GM12878 (cell line): ENCODE results near the gene TLDC2. TPM values are rescaled to one million over a fixed set of nuclear protein-coding genes. Genes with fewer than 3 reads are reported as not detected.
"Not testable (repeated sequence)": the region's sequence is repeated elsewhere in the genome, so short reads cannot be mapped to it uniquely, and the experiment has no call there.

Experiments
- ATAC-seq: fragments of 200-7000 bp; cut with Tn5 transposase; 3 replicates; pipeline ENCODE4 v1.9.1; 2020; ENCODE audit warnings: mild to moderate bottlenecking, moderate library complexity
- BruUV-seq: library from RNA; stranded (reverse); fragments of 400-500 nt; replicated peaks from 2 replicates; lab custom pipeline; 2021; lab: Mats Ljungman, UMichigan
- CTCF ChIA-PET: fragments of 300-600 bp; sonication (Branson Sonifier 250); formaldehyde crosslinking; extraction: SDS; loops from one replicate; lab custom pipeline; 2021; ENCODE audit warnings: inconsistent platforms; lab: Yijun Ruan, JAX
- POLR2A ChIA-PET: fragments of 350-600 bp; formaldehyde crosslinking; extraction: SDS; loops from one replicate; lab custom pipeline; 2021; ENCODE audit warnings: inconsistent platforms; lab: Charles Lee
- RAD21 ChIA-PET: fragments of 300-600 bp; sonication (Branson Sonifier 250); formaldehyde crosslinking; loops from one replicate; lab custom pipeline; 2023; ENCODE audit warnings: antibody characterized with exemption; ENCODE audit not compliant: unreplicated experiment; lab: Charles Lee
- SMC1A ChIA-PET: fragments of 300-600 bp; sonication (Branson Sonifier 250); formaldehyde crosslinking; loops from one replicate; lab custom pipeline; 2023; ENCODE audit not compliant: unreplicated experiment, uncharacterized antibody; lab: Charles Lee
- DNase-seq: peaks from one replicate; pipeline ENCODE4 v3.0.0-alpha.2; 2011; ENCODE audit warnings: low read depth, low spot score
- FAIRE-seq: peaks from 3 replicates; lab custom pipeline; 2011; peaks lifted over from hg19 to GRCh38; lab: Jason Lieb, UNC
- H2AFZ ChIP-seq: 2 replicates; pipeline ENCODE4 v1.6.0; 2011; ENCODE audit warnings: low read depth, low read length, control low read depth; ENCODE audit not compliant: control insufficient read depth
- H3K27ac ChIP-seq: 2 replicates; pipeline ENCODE4 v1.5.1; 2011; ENCODE audit warnings: control low read depth; ENCODE audit not compliant: control insufficient read depth, insufficient read depth
- H3K27me3 ChIP-seq, 2 experiments: replicated peaks in 1 of 2; 2 replicates each; pipeline versions ENCODE4 v1.6.0 to v1.6.1; 2011; ENCODE audit warnings: low read length in 1 of 2; ENCODE audit not compliant: control insufficient read depth in 2 of 2, insufficient read depth in 2 of 2
- H3K36me3 ChIP-seq, 2 experiments: 2 replicates each; pipeline ENCODE4 v1.5.1; 2011; ENCODE audit warnings: low read length in 1 of 2; ENCODE audit not compliant: control insufficient read depth in 2 of 2, insufficient read depth in 2 of 2
- H3K4me1 ChIP-seq: 2 replicates; pipeline ENCODE4 v1.6.1; 2011; ENCODE audit warnings: mild to moderate bottlenecking, low read length, moderate library complexity, mixed read lengths; ENCODE audit not compliant: control insufficient read depth, insufficient read depth
- H3K4me2 ChIP-seq: 2 replicates; pipeline ENCODE4 v1.6.0; 2011; ENCODE audit warnings: control low read depth; ENCODE audit not compliant: control insufficient read depth, insufficient read depth
- H3K4me3 ChIP-seq: fragments of 200-600 bp; sonication (generic); 2 replicates; pipeline ENCODE4 v1.5.1; 2016
- H3K79me2 ChIP-seq: 2 replicates; pipeline ENCODE4 v1.6.0; 2011; ENCODE audit warnings: low read length; ENCODE audit not compliant: control insufficient read depth, insufficient read depth
- H3K9ac ChIP-seq: 2 replicates; pipeline ENCODE4 v1.8.0; 2011; ENCODE audit warnings: low read length, control low read depth, mixed read lengths; ENCODE audit not compliant: control insufficient read depth, insufficient read depth
- H3K9me3 ChIP-seq: replicated peaks from 3 replicates; pipeline ENCODE4 v1.5.1; 2011; ENCODE audit warnings: mild to moderate bottlenecking, low read length; ENCODE audit not compliant: control insufficient read depth, insufficient read depth
- H4K20me1 ChIP-seq: 2 replicates; pipeline ENCODE4 v1.6.0; 2011; ENCODE audit not compliant: control insufficient read depth, insufficient read depth
- CBFB ChIP-seq: IDR thresholded peaks from 2 replicates; pipeline ENCODE4 v1.6.1; 2016; ENCODE audit warnings: antibody characterized with exemption, low read depth
- CHD1 ChIP-seq: IDR thresholded peaks from 2 replicates; pipeline ENCODE4 v1.6.1; 2012; ENCODE audit warnings: low read depth, low read length, improper control_type of control experiment
- CREM ChIP-seq: IDR thresholded peaks from 2 replicates; pipeline ENCODE4 v1.6.1; 2014; ENCODE audit warnings: antibody characterized with exemption, low read depth
- DPF2 ChIP-seq: fragments of 450-650 bp; IDR thresholded peaks from 2 replicates; pipeline ENCODE4 v1.6.1; 2017; ENCODE audit warnings: mild to moderate bottlenecking
- ESRRA ChIP-seq: IDR thresholded peaks from 2 replicates; pipeline ENCODE4 v1.6.1; 2012; ENCODE audit warnings: mild to moderate bottlenecking, low read length, improper control_type of control experiment
- JUND ChIP-seq: IDR thresholded peaks from 2 replicates; pipeline ENCODE4 v1.6.1; 2012; ENCODE audit warnings: low read depth, mild to moderate bottlenecking, low read length, improper control_type of control experiment, moderate library complexity
- RAD51 ChIP-seq: fragments of 450-650 bp; IDR thresholded peaks from 2 replicates; pipeline ENCODE4 v1.6.1; 2016; ENCODE audit warnings: moderate library complexity, mild to moderate bottlenecking, inconsistent platforms
- SMAD5 ChIP-seq: IDR thresholded peaks from 2 replicates; pipeline ENCODE4 v1.6.1; 2016; ENCODE audit warnings: antibody characterized with exemption, low read depth
- STAT1 ChIP-seq: fragments of 450-650 bp; conservative IDR thresholded peaks from 2 replicates; pipeline ENCODE4 v1.6.1; 2014; ENCODE audit warnings: antibody characterized with exemption, mild to moderate bottlenecking
- STAT3 ChIP-seq: IDR thresholded peaks from 2 replicates; pipeline ENCODE4 v1.6.1; 2011; ENCODE audit warnings: low read depth, low read length, improper control_type of control experiment
- WRNIP1 ChIP-seq: IDR thresholded peaks from 2 replicates; pipeline ENCODE4 v1.6.1; 2011; ENCODE audit warnings: low read depth, low read length, improper control_type of control experiment, borderline replicate concordance
- WGBS: methylation state at CpG from one replicate; pipeline ENCODE4 v1.1.6; 2016; ENCODE audit warnings: low lambda C conversion rate; ENCODE audit not compliant: insufficient replicate concordance, insufficient coverage; ENCODE audit errors: missing lambda C conversion rate; 5-methylcytosine and 5-hydroxymethylcytosine counted together
- in situ Hi-C: fragments of 300-500 bp; cut with MboI; formaldehyde crosslinking; loops from 9 replicates; pipeline ENCODE4 v1.14.3; 2018; ENCODE audit warnings: mixed read lengths
- intact Hi-C: fragments of 100-400 bp; cut with micrococcal nuclease; formaldehyde crosslinking; loops from one replicate; pipeline ENCODE4 v1.14.2; 2022; ENCODE audit not compliant: unreplicated experiment
- polyA plus RNA-seq, 11 experiments: library from polyadenylated mRNA; depleted of rRNA in 4 of 11; unstranded in 6 of 11; stranded (reverse) in 5 of 11; fragments of >200 nt; fragmentation: Nextera tagmentation in 4 of 11; fragmentation: Illumina TruSeq in 1 of 11; extraction: Ambion mirVana in 4 of 11; extraction: Trizol in 1 of 11; gene quantifications; 1 replicate in 1 of 11; 2 replicates in 10 of 11; pipeline versions ENCODE4 v1.2.1 to v1.2.3, GENCODE V29; 2011 to 2016; ENCODE audit warnings: inconsistent platforms in 2 of 11, missing spikeins in 2 of 11, low read depth in 1 of 11
- total RNA-seq, 4 experiments: library from RNA; depleted of rRNA in 3 of 4; stranded (reverse); fragments of >200 nt in 3 of 4; fragmentation: Illumina TruSeq in 1 of 4; extraction: Trizol in 1 of 4; gene quantifications; 2 replicates each; pipeline versions ENCODE4 v1.2.1 to v1.2.3, GENCODE V29; 2013 to 2021

TLDC2 gene
- total and polyA plus RNA-seq, 10 of the 15 experiments (the other 5 are each of a cell fraction or from before 2014, with no cell fraction given): 0.05 to 0.41 (median 0.21) TPM

- FAIRE-seq (no peak), DNase-seq (no peak)
- BruUV-seq: no TSS peak
- Histone ChIP-seq H3K27ac (no peak overlapping the region), H2AFZ (no peak overlapping the region), H3K4me3 (no peak overlapping the region), H3K27me3 (no peaks in the 10 kb centered on the region), H4K20me1 (no peaks in the 10 kb centered on the region), H3K9ac (no peak overlapping the region), H3K9me3 (no peaks in the 10 kb centered on the region), H3K4me2 (no peak overlapping the region), H3K36me3 (peaks cover 9 to 20% of the 10 kb centered on the region in 2 experiments)
- RAD21 ChIA-PET: no interaction called here
- WGBS: 98% methylated on average over 2 of the region's 2 CpGs
- CTCF ChIA-PET: interaction anchor here (0.6 to 1.4 kb wide), 2 partner anchors 8 to 12 kb away, joined by 3 to 4 read pairs; no protein-coding TSS in a partner anchor
- TF ChIP-seq DPF2 (no peak), ESRRA (no peak), STAT1 (no peak), CHD1 (no peak)
- TF ChIP-seq, all 136 proteins: peak for 0
- POLR2A ChIA-PET: no interaction called here
- ATAC-seq: no peak
- SMC1A ChIA-PET: no interaction called here
- in situ Hi-C loops: no loop called here
- intact Hi-C loops: no loop called here
- no peaks in the 10 kb centered on the region for H3K4me1 ChIP-seq
- H3K79me2 ChIP-seq: no peaks in the 10 kb centered on the region
These were observed 19.1 kb downstream of the TLDC2 start for GRCh38 chr20:36895036-36895435.

GRCh38 chr20:36904690-36905089 is 28.8 kb downstream of the TLDC2 start:
- POLR2A ChIA-PET: no interaction called here
- no peak for ATAC-seq
- SMC1A ChIA-PET: interaction anchor here (0.6 to 1.1 kb wide), 3 partner anchors 12 to 455 kb away, joined by 3 read pairs; no protein-coding TSS in a partner anchor
- no peaks in the 10 kb centered on the region for H3K79me2 ChIP-seq
- no peaks in the 10 kb centered on the region for H3K27me3 ChIP-seq
- CTCF ChIA-PET: interaction anchor here (1.1 to 1.5 kb wide), 2 partner anchors 15 to 17 kb away, joined by 4 read pairs; no protein-coding TSS in a partner anchor
- H3K4me3 ChIP-seq: no peak overlapping the region
- no peak overlapping the region for H3K9ac ChIP-seq
- no TSS peak for BruUV-seq
- peaks cover 5% of the 10 kb centered on the region for H3K4me1 ChIP-seq
- H3K36me3 ChIP-seq: peaks cover 1 to 3% of the 10 kb centered on the region in 2 experiments; a peak in 3 of 4 replicates
- DNase-seq: no peak
- FAIRE-seq: no peak
- TF ChIP-seq CREM (no peak), JUND (no peak), CBFB (no peak), SMAD5 (no peak), RAD51 (no peak), STAT3 (no peak), WRNIP1 (no peak)
- 50% methylated on average over 2 of the region's 2 CpGs for WGBS
- RAD21 ChIA-PET: no interaction called here
- no peaks in the 10 kb centered on the region for H4K20me1 ChIP-seq
- intact Hi-C loops (no loop called here), in situ Hi-C loops (no loop called here)
- peak overlapping the region; percentile 18; the same call in 1 of the 2 replicates for H3K27ac ChIP-seq
- no peak overlapping the region for H3K4me2 ChIP-seq
- no peak overlapping the region for H2AFZ ChIP-seq
- H3K9me3 ChIP-seq: no peaks in the 10 kb centered on the region

GRCh38 chr20:36905566-36905965 is 29.6 kb downstream of the TLDC2 start:
- POLR2A ChIA-PET: not testable (repeated sequence)

More at GRCh38 chr20:36905566-36905965, 29.6 kb downstream of the TLDC2 start:
- H3K27ac ChIP-seq, H3K4me1 ChIP-seq, ATAC-seq, CTCF ChIA-PET, FAIRE-seq, BruUV-seq, H3K36me3 ChIP-seq, H4K20me1 ChIP-seq, H3K4me3 ChIP-seq, DNase-seq, SMC1A ChIA-PET, H2AFZ ChIP-seq, H3K9ac ChIP-seq, H3K4me2 ChIP-seq, H3K79me2 ChIP-seq, RAD21 ChIA-PET, in situ Hi-C loops, H3K27me3 ChIP-seq, H3K9me3 ChIP-seq, intact Hi-C loops: not testable (repeated sequence)
- 95% methylated on average over 10 of the region's 10 CpGs for WGBS
